NCI-H446 treated with DMSO at 0.1 percent for 48 hours (cell line): Measurements from ENCODE around the gene EIF3A.
"Not testable (repeated sequence)": the region's sequence is repeated elsewhere in the genome, so short reads cannot be mapped to it uniquely, and the experiment has no call there.

ENCODE experiments used
- DNase-seq: peaks from one replicate; lab custom pipeline; 2025; lab: John Stamatoyannopoulos, UW

EIF3A gene

DNA sequence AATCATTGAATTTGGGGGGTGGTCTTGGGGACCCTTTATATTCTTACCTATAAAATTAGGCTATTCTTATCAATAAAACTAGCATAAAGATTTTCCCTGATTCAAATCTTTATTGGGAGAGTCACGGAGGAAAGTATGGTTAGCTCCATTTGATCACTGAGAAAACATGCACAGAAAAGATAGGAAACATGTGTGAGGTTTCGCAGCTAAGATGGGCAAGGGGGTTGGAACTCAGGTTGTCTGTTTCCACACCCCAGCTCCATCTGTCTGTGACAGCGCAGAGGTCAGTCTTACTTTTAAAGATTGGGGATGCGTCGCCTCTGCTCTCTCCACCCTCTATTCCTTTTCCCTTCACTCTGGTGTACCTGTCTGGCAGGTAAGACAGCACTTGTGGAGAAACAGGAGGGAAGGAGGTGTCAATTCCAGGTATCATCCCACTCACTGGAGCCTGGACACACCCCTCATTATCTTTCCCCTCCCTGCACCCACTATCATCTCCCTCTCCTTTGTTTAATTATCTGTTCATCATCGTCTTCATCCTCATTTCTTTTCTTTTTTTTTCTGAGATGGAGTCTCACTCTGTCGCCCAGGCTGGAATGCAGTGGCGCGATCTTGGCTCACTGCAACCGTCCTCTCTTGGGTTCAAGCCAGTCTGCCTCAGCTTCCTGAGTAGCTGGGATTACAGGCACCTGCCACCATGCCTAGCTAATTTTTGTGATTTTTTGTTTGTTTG, 20.9 kb upstream of the EIF3A start:
- DNase-seq: no peak

DNA sequence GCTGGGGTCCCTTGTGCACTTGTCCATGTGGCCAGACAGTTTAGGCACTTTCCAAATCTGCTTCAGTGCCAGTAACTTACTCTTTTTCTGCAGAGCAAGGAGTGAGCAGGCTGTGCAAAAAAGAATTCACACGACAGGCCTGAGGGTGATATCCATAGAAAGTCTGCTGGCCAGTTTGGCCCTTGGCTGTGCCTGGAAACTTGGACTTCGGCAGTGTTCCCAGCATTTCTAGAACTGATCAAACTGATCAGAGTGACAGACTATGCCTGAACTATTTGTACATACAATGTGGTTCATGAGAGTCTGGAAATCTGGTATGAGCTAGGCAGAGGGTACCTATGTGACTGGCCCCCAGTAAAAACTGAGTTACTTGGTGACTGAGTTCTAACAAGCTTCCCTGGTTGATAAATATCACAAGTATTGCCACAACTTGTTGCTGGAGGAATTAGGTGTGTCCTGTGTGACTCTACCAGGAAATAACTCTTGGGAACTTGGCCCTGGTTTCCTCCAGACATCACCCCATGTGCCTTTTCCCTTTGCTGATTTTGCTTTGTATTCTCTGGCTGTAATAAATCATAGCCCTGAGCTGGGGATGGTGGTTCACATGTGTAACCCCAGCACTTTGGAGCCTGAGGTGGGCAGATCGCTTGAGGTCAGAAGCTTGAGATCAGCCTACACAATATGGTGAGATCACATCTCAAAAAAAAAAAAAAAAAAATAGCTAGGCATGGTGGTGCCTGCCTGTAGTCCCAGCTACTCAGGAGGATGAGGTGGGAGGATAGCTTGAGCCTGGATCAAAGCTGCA, 20.0 kb upstream of the EIF3A start:
- DNase-seq: no peak

DNA sequence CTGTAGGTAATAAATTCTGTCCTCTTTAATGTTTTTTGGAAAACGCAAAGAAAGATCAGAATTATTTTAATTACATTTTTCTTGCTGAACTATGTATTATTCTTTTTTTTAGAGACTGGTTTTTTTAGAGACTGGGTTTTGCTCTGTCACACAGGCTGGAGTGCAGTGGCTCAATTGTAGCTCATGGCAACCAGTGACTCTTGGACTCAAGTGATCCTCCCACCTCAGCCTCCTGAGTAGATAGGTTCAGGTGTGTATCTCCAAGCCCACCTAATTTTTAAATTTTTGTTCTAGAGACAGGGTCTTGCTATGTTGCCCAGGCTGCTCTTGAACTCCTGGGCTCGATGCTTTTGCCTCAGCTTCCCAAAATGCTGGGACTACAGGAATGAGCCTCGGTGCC, 18.0 kb upstream of the EIF3A start:
- DNase-seq: no peak

DNA sequence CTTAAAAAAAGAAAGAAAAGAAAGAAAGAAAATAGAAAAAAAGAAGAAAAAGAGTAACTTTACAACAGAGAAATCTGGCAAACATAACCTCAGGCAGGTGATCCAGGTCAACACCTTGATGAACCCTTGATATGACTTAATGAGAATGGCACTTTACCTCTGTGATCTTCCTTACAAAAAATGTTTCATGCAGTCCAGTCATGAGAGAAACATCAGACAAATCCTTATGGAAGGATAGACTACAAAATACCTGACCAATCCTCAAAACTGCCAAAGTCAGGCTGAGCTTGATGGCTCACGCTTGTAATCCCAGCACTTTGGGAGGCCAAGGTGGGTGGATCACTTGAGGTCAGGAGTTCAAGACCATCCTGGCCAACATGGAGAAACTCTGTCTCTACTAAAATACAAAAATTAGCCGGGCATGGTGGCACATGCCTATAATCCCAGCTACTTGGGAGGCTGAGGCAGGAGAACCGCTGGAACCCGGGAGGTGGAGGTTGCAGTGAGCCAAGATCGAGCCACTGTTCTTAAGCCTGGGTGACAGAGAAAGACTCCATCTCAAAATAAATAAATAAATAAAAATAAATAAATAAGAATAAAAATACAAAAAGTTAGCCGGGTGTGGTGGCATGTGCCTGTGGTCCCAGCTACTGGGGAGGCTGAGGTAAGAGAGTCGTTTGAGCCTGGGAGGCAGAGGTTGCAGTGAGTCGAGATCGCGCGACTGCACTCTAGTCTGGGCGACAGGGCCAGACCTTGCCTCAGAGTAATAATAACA, 16.2 kb upstream of the EIF3A start:
- not testable (repeated sequence) for DNase-seq

DNA sequence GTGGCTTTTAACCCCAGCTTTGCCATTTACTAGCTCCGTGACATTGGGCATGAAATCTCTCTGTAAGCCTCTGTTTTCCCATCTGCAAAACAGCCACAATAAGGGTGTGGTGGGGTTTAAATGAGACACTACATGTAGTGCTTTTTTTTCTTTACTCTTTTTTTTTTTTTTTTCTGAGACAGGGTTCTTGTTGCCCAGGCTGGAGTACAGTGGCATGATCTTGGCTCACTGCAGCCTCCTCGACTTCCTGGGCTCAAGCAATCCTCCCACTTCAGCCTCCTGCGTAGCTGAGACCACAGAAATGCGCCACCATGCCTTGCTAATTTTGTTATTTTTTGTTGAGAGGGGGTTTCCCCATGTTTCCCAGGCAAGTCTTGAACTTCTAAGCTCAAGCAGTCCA, 15.0 kb upstream of the EIF3A start:
- no peak for DNase-seq

DNA sequence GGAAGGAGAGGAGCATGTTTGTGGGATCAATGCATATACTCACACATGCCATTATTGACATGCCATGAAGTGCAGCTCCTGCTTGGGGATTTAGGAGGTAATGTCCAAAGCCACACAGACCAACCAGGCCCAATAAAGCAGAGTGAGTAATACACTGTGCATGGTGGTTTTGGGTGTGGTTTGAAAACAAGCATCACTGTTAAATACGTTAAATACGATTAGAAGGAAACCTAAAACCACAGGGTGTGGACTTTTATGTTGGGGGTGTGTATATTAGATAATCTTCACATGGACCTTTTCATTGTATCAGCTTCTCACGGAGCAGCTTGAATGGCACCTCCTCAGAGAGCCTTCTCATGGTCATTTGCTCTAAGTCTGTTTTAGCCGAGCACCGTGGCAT, 10.4 kb upstream of the EIF3A start:
- DNase-seq: no peak

DNA sequence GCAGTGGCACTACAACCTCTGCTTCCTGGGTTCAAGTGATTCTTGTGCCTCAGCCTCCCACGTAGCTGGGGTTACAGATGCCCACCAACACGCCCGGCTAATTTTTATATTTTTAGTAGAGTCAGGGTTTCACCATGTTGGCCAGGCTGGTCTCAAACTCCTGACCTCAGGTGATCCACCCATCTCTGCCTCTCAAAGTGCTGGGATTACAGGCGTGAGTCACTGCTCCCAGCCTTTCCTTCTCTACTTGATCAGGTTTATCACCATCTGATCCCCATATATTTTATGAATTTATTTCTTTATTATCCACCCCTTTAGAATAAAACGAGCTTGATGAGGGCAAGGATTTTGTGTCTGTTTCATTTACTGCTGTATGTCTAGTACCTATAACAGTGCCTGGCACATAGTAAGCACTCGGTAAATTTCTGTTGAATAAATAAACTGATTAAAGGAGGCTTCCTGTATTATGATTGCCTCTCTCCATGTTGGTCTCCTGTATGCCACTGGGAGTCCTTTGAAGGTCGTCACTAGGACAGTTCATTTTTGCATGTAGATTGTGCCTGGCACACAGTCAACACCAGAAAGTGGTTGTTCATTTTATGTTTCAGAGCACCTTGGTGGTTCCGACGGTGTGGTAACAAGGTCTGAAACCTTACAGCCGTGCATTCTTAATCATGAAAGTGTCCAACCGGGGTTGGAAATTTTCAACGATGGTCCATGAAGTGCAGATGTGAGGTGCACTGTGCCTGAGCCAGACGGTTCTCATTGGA, 9.6 kb upstream of the EIF3A start:
- DNase-seq: no peak

DNA sequence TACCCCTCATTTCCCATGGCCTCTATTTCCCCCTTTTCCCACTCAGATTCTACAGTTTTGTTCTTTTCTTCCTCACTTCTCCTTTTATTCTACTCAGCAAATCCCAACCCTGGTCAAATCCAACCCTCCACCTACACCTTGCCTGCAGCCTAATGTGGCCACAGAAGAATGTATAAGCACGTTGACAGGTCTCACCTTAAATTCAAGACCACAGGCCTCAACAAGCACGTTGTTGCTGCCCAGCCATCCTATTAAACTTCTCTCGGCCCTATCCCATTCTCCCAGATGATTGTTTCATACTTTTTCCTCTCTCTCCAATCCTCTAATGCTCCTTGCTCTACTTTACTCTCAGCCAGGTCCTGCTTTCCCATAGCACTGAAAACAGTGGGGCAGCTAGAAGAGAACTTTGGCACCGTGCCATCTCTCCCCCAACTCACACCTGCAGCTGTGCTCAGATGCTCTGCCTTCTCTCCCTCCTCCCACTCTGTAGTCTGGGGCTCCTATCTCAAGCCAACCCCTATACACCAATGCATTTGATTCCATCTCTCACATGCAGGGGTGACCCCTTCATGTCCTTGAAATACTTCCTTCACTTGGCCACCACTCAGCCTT, 6.8 kb upstream of the EIF3A start:
- DNase-seq: no peak

DNA sequence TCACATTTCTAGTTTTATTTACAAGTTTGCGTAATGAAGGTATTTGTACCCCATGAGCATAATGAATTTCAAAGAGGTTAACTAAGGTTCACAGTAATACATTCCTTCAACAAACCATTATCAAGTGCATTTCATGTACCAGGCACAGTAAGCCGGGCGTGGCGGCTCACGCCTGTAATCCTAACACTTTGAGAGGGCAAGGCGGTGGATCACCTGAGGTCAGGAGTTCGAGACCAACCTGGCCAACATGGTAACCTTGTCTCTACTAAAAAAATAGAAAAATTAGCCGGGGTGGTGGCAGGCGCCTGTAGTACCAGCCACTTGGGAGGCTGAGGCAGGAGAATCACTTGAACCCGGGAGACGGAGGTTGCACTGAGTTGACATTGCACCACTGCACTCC, 4.3 kb upstream of the EIF3A start:
- no peak for DNase-seq

DNA sequence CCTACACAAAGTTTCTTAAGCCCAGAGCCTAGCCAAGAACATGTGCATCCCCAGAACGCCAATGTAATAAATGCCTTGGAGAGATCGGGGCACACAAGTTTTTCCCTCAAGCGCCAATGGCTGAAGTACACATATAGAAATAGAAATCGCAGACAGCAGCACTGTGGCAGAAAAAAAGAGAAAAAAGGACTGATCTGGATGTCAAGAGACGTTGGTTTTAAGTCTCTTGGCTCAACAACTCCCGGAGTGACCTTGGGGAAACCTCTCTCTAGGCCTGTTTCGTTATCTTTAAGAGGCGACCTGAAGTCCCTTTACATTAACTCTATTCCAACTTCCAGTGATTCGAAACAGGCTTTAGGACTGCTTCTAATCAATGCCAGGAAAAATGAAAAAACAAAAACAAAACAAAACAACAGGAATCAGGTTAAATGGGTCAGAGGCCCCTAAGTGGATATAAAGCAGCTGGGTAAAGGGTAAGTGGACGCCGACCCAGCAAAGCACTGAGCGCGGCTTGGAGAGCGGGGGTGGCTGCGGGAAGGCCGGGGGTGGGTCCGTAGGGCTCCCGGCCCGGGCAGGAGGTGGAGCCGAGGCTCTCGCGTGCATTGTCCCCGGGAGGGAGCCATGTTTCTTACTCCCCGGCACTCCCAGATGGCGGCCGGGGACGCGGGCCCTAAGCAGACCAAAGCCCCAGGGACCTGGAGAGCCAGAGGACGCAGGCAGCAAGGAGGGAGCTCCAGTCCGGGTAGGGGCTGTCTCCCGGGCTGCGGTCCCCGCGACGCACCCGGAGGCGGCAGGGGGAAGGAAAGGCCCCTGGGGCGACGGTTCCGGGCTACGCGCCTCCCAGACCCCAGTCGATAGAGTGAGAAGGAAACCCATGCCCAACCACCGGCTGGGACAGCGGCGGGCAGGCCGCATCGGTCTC, 757 bp downstream of the EIF3A start:
- no peak for DNase-seq

DNA sequence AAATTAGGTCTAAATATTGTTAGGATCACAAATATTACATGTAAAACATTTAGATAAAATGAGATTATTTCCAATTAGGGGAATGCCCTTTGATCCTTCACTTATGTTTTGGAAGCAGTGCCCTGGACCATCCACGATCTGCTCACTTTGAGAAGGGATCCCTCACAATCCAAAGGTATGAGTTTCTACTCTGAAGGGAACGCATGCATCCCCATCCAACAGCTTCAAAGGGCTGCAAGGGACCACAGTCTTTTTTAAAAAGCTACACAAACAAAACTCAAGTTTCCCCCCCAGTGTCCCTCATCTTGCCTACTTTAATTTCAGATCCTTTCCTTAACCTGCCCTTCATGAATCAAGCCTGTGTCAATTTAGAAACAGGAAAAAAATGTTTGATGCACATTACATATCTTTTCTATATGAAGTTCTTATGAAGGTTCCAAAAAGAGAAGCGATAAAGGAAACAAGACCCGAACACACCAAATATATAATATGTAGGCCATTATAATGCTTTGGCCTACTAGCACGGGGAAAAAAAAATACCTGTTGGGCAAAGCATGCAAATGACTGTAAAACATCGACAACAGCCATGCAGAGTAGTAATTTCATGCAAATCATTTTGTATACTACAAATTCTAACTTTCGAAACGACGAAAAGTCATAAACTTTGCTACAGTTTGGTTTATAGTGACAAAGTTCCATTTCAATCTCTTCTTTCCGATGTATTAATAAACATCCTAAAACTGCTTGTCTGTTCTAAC, 2.0 kb downstream of the EIF3A start:
- no peak for DNase-seq

DNA sequence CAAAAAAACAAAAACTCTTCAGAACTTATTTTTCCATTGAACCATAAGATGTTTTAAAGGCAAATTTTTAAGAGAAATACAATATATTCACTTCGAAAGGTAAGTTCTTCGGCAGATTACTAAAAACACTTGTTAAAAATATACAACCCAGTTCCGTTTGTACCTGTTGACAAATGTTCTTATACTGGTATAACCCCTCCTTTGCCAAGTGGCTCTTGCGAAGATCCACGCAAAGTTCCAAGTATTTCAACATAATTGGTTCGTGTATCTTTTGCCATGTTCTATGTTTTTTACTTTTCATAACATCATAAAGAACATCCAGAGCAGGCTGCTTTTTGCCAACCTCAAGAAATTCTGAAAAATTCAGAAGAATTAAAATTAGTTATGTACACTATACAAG, 7.0 kb downstream of the EIF3A start:
- no peak for DNase-seq

DNA sequence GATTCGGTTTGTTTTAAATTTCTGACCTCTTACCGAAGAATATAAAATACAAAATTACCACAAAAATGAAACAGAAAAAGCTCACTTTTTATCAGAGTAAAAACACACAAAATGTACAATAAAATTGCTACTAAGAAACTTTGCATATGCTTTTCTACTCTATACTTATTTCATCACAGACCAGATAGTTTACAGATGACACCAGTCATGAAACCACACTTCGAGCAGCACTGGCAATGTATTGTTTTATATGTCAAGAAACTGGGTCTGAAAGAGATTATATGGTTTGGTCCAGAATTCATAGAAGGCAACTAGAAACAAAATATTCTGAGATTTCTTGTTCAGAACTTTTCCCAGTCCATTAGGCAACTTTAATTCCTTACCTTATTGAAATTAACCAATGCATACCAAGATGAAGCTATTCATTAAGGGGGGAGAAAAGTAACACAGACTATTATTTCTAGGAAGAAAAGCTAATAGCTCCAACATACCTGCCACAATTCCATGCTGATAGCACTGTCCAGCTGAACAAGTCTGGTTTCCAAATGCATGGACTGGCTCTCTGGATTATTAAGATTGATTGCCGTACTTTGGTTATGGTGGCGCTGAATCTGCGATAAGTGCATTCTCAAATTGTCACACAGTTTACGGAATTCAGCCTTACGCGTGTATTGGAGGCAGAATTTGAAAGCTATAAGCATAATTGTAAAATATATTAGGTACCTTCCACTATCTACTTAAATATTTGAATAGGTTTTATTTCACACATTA, 10.0 kb downstream of the EIF3A start:
- no peak for DNase-seq

DNA sequence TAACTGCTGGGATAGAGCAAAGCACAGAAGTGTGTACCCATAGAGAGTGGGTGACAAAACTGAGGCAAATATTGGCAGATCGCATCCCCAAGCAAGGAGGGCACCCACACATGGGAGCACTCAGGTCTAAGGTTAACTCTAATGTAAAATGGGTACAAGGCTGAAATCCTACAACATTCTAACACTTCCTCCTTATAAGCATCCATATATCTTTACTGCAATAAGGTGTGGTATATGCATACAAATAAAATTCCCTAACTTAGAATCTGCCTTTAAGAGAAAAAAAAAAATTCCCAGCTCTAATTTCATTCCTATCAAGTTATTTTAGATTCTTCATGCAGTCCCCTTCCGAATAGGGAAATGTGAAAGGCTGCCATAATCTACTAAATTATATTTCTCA, 18.7 kb downstream of the EIF3A start:
- DNase-seq: no peak

DNA sequence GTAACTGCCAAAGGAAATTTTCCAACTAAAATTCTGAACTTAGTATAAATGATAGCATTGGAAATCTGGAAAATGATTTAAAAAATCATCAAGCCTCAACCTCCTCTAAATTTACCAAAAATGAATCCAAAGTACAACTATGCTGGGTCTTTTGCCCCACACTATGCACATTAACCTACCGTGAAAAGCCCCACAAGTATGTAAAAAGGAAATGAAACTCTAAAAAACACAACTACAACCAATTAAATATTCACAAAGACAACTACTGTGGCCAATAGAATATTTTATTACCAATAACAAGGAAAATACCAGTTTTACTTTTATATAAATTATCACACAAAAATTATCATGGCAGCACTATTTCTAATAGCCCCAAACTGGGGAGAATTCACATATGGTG, 19.3 kb downstream of the EIF3A start:
- DNase-seq: no peak

DNA sequence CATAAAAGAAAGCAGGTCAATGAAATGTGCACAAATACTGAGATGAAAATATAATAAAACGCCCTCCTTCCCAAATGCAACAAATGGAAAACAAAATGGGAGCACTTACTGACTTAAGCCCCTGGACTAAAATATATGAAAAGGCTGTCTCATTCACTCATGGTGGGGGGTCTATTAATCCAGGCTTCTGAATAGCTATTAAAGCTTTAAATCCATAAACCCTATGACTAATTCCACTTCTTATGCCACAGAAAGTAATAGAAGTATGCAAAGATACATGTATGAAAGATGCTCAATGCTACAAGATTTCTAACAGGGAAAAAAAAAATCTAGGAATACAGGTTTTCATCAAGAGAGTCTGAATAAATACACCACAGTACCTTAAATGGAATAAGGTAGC, 20.5 kb downstream of the EIF3A start:
- DNase-seq: no peak

DNA sequence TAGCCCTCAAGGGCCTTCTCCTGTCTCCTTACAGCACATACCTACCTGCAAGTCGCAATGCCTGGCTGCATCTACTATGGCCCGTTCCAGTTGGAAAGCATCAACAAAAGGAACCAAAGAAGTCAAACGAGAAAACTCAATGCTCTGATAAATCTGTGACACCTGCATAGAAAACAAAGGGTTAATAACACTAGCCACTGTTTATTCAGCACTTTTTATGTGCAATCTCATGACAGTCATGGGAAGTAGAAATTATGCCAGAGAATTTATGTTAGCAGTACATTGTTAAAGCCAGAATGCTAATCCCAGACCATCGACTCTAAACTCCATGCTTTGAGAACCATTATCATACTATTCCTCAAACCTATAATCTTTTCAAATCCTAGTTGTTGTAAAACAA, 21.1 kb downstream of the EIF3A start:
- no peak for DNase-seq

DNA sequence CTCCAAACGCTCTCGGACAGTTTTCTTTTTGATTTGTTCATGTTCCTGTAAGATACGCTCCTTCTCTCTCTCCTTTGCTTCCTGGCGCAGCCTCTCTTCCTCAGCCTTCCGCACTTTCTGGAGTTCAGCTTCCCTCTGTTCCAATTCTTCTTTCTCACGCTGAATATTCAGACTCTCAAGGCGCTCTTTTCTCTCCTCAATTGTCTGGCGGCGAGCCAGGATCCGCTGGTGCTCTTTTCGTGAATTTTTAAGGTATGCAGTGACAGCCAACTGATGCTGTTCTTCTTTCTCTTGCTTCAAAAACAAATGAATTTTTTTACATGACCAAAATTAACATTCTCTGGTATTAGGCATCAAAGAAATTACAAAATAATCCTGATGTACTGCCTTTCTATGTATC, 22.6 kb downstream of the EIF3A start:
- DNase-seq: no peak

DNA sequence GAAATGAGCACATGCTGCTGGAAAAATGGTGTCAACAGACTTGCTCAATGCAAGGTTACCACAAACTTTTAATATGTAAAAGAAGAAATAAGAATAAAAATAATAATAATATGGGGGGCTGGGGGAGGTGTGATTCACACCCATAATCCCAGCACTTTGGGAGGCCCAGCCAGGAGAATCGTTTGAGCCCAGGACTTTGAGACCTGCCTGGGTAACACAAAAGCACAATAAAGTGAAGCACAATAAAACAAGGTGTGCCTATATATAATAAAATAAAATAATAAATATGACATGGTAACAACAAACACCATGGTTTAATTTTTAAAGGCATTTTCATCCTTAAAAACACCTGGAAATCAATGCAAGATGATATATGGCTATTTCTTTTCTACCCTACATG, 25.1 kb downstream of the EIF3A start:
- no peak for DNase-seq
